Endodermal cell (in vitro differentiated cells): ENCODE data around the gene LRRC45. TPM values are rescaled to one million over a fixed set of nuclear protein-coding genes. Genes with fewer than 3 reads are reported as not detected.
A peak's percentile ranks its signal among the peaks of the same experiment; 100 is the strongest.
"Not testable (repeated sequence)": the region's sequence is repeated elsewhere in the genome, so short reads cannot be mapped to it uniquely, and the experiment has no call there.

Experiments
- DNase-seq: peaks from one replicate; pipeline ENCODE4 v3.0.0-alpha.2; 2017
- H3K27ac ChIP-seq: 2 replicates; pipeline ENCODE4 v1.5.1; 2013; ENCODE audit warnings: mild to moderate bottlenecking, low read depth, low read length, moderate library complexity
- H3K27me3 ChIP-seq: 2 replicates; pipeline ENCODE4 v1.6.1; 2013; ENCODE audit warnings: mild to moderate bottlenecking, low read length, moderate library complexity; ENCODE audit not compliant: insufficient read depth, control insufficient read depth, poor library complexity, severe bottlenecking
- H3K36me3 ChIP-seq: 2 replicates; pipeline ENCODE4 v1.7.0; 2013; ENCODE audit warnings: mild to moderate bottlenecking, low read length, moderate library complexity; ENCODE audit not compliant: control insufficient read depth, insufficient read depth
- H3K4me1 ChIP-seq: one replicate; pipeline ENCODE4 v1.7.0; 2013; ENCODE audit warnings: low read length; ENCODE audit not compliant: control insufficient read depth, insufficient read depth
- H3K4me3 ChIP-seq: 2 replicates; pipeline ENCODE4 v1.5.1; 2013; ENCODE audit warnings: mild to moderate bottlenecking, low read length, moderate library complexity
- H3K9ac ChIP-seq: 2 replicates; pipeline ENCODE4 v1.6.1; 2013; ENCODE audit warnings: mild to moderate bottlenecking, low read length, moderate library complexity; ENCODE audit not compliant: poor library complexity, severe bottlenecking; ENCODE audit errors: extremely low read depth
- H3K9me3 ChIP-seq: 2 replicates; pipeline ENCODE4 v1.6.1; 2013; ENCODE audit warnings: mild to moderate bottlenecking, low read length, moderate library complexity; ENCODE audit not compliant: control insufficient read depth
- H3K27ac Mint-ChIP-seq: 2 replicates; pipeline ENCODE4 v1.8.0; 2020; ENCODE audit warnings: mixed read lengths
- H3K27me3 Mint-ChIP-seq: 2 replicates; pipeline ENCODE4 v1.8.0; 2021; ENCODE audit warnings: mild to moderate bottlenecking, mixed read lengths; ENCODE audit not compliant: insufficient read depth
- H3K36me3 Mint-ChIP-seq: 2 replicates; pipeline ENCODE4 v1.8.0; 2020; ENCODE audit warnings: low read depth, mixed read lengths
- H3K4me1 Mint-ChIP-seq: 2 replicates; pipeline ENCODE4 v1.8.0; 2020; ENCODE audit warnings: mixed read lengths
- H3K4me3 Mint-ChIP-seq: 2 replicates; pipeline ENCODE4 v1.8.0; 2020; ENCODE audit warnings: mild to moderate bottlenecking, moderate library complexity, mixed read lengths
- H3K9me3 Mint-ChIP-seq: 2 replicates; pipeline ENCODE4 v1.8.0; 2020; ENCODE audit warnings: mild to moderate bottlenecking, mixed read lengths
- WGBS, 2 experiments: methylation state at CpG; one replicate each; pipeline versions ENCODE4 v1.1.5 to v1.1.7; 2013; ENCODE audit warnings: missing lambda C conversion rate in 2 of 2, mixed read lengths in 1 of 2; ENCODE audit not compliant: insufficient coverage in 1 of 2, insufficient read length in 1 of 2; 5-methylcytosine and 5-hydroxymethylcytosine counted together
- total RNA-seq, 2 donors: library from RNA; stranded (reverse); fragmentation: NEBNext Ultra II Directional in 1 of 2; extraction: Animal tissue kit (Norgen Biotek cat#: 25700) in 1 of 2; gene quantifications; 2 replicates in 1 of 2; 3 replicates in 1 of 2; pipeline ENCODE4 v1.2.1, GENCODE V29; 2021
- TF ChIP-seq, protein P1 (sequence below): fragments of 200-600 bp; sonication (generic); conservative IDR thresholded peaks from 2 replicates; pipeline ENCODE4 v1.5.0; 2021; ENCODE audit warnings: antibody characterized with exemption, mild to moderate bottlenecking

Gene LRRC45
- total RNA-seq, 2 donors from 2014 or later = 35.1 to 38.9 TPM

DNA sequence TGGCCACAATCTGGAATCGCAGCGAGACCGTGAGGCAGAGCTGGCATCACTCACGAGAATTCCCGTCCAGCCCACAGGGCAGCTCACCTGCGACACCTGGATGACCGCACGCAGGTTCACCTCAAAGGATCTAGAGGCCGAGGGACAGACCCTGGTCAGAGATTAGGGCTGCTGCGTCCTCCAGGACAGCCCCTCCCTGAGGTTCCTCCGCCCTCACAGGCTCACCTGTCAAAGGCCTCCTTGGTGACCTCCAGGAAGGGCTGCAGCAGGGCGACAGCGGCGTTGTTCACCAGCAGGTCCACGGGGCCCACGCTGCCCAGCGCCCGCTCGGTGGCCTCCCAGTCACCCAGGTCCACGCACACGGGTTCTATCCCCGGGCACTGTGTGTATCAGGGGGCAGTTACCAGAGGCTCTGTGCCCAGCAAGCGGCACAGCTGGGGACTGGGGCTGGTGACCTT is 13.6 kb downstream of the LRRC45 start:
- no peak for DNase-seq
- Mint-ChIP-seq H3K4me3 (peak overlapping the region; percentile 62), H3K36me3 (peaks cover 3% of the 10 kb centered on the region), H3K27me3 (peaks cover 17% of the 10 kb centered on the region), H3K27ac (no peak overlapping the region), H3K9me3 (peaks cover 8% of the 10 kb centered on the region), H3K4me1 (peaks cover 4% of the 10 kb centered on the region)
- Histone ChIP-seq H3K9ac (peak overlapping the region; percentile 30), H3K4me3 (peak overlapping the region; percentile 86), H3K9me3 (no peaks in the 10 kb centered on the region), H3K27me3 (no peaks in the 10 kb centered on the region), H3K4me1 (no peaks in the 10 kb centered on the region), H3K36me3 (no peaks in the 10 kb centered on the region), H3K27ac (no peak overlapping the region)
- TF ChIP-seq, protein P1, sequence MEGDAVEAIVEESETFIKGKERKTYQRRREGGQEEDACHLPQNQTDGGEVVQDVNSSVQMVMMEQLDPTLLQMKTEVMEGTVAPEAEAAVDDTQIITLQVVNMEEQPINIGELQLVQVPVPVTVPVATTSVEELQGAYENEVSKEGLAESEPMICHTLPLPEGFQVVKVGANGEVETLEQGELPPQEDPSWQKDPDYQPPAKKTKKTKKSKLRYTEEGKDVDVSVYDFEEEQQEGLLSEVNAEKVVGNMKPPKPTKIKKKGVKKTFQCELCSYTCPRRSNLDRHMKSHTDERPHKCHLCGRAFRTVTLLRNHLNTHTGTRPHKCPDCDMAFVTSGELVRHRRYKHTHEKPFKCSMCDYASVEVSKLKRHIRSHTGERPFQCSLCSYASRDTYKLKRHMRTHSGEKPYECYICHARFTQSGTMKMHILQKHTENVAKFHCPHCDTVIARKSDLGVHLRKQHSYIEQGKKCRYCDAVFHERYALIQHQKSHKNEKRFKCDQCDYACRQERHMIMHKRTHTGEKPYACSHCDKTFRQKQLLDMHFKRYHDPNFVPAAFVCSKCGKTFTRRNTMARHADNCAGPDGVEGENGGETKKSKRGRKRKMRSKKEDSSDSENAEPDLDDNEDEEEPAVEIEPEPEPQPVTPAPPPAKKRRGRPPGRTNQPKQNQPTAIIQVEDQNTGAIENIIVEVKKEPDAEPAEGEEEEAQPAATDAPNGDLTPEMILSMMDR = no peak
- whole genome bisulfite sequencing, 2 experiments = 62 to 76% methylated on average over 15 to 23 of the region's 23 CpGs

DNA sequence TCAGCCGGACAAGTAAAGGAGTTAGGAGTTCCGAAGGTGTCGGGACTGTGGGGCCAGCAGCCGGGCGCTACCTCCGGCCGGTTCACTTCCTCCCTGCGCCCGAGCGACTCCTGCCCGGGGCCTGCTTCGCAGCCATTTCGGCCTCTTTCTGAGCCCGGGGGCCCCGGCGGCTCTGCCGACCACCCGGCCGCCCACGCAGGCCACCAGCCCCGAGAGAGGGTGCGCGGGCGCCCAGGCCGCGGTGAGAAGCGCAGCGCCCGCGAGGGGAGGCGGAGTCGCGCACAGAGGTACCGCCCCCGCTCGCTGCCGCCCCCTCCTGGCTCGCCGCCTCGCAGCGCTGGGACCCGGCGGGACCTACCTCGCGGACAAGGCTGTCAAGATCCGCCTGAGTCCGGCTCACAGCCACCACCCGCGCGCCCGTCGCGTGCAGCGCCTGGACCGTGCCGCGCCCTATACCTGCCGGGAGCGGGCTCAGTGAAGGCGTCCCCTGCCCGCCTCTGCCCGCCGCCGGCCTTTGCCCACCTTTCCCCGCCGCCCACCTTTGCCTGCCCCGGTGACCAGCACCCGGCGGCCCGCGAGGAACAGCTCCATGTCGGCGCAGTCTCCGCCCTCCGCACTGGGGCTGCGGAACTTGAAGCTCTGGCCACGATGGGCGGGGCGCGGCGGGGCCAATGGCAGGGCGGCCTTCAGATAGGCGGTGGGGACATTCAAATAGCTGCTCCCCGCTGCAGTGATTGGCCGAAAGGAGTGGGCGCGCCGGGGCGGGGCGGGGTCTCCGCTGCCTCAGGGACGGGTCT is 14.2 kb downstream of the LRRC45 start, which contains the start of gene DCXR:
TSS of gene DCXR (minus strand) at position 606 of the 797 bp plus-strand sequence. CDS start at position 591, 15 bp downstream.
- TF ChIP-seq, protein P1 = peak; percentile 92
- Mint-ChIP-seq H3K36me3 (peaks cover 3% of the 10 kb centered on the region), H3K4me3 (peak within 1 kb of the TSS; percentile 62), H3K4me1 (peaks cover 4% of the 10 kb centered on the region), H3K9me3 (peaks cover 8% of the 10 kb centered on the region), H3K27me3 (peaks cover 17% of the 10 kb centered on the region), H3K27ac (peak within 1 kb of the TSS; percentile 92)
- Histone ChIP-seq H3K36me3 (no peaks in the 10 kb centered on the region), H3K27me3 (no peaks in the 10 kb centered on the region), H3K4me3 (peak within 1 kb of the TSS; percentile 86), H3K4me1 (no peaks in the 10 kb centered on the region), H3K27ac (peak within 1 kb of the TSS; percentile 94), H3K9ac (peak within 1 kb of the TSS; percentile 30), H3K9me3 (no peaks in the 10 kb centered on the region)
- DNase-seq = peak; percentile 100
- WGBS, 2 experiments = 0 to 1% methylated on average over 42 to 92 of the region's 92 CpGs

GRCh38 chr17:82037889-82038195 is 14.7 kb downstream of the LRRC45 start:
- H3K9me3 Mint-ChIP-seq = peaks cover 8% of the 10 kb centered on the region
- no peak for DNase-seq
- peaks cover 4% of the 10 kb centered on the region for H3K4me1 Mint-ChIP-seq
- no peaks in the 10 kb centered on the region for H3K4me1 ChIP-seq
- H3K27me3 ChIP-seq = no peaks in the 10 kb centered on the region
- no peaks in the 10 kb centered on the region for H3K36me3 ChIP-seq
- peak overlapping the region; percentile 44 for H3K27ac ChIP-seq
- peak overlapping the region; percentile 92 for H3K27ac Mint-ChIP-seq
- no peak overlapping the region for H3K9ac ChIP-seq
- peaks cover 2% of the 10 kb centered on the region for H3K36me3 Mint-ChIP-seq
- peak overlapping the region; percentile 62 for H3K4me3 Mint-ChIP-seq
- peaks cover 17% of the 10 kb centered on the region for H3K27me3 Mint-ChIP-seq
- peak overlapping the region; percentile 86 for H3K4me3 ChIP-seq
- no peaks in the 10 kb centered on the region for H3K9me3 ChIP-seq
- 25 to 30% methylated on average over 10 of the region's 10 CpGs for WGBS, 2 experiments
- TF ChIP-seq, protein P1 = no peak

- not testable (repeated sequence) for H3K9me3 Mint-ChIP-seq, H3K27ac ChIP-seq, DNase-seq, H3K4me1 Mint-ChIP-seq, H3K27me3 ChIP-seq, H3K36me3 ChIP-seq, H3K9ac ChIP-seq, H3K9me3 ChIP-seq, H3K36me3 Mint-ChIP-seq, H3K4me3 Mint-ChIP-seq, H3K4me1 ChIP-seq, H3K27ac Mint-ChIP-seq, H3K4me3 ChIP-seq
- 91 to 93% methylated on average over 9 to 16 of the region's 16 CpGs for WGBS, 2 experiments
- H3K27me3 Mint-ChIP-seq = peaks cover 17% of the 10 kb centered on the region
Observed at GRCh38 chr17:82038796-82039409, 15.8 kb downstream of the LRRC45 start.
